Thyroid gland (tissue), 4 donors: Measurements from ENCODE around the gene SCAMP3. TPM values are rescaled to one million over a fixed set of nuclear protein-coding genes. Genes with fewer than 3 reads are reported as not detected.

Source experiments
- DNase-seq, 2 donors: peaks; one replicate each; pipeline ENCODE4 v3.0.0-alpha.2; 2019
- H3K27ac ChIP-seq, 3 donors: fragments of 200-600 bp; sonication (generic); 1 replicate in 2 of 3; 2 replicates in 1 of 3; pipeline ENCODE4 v1.5.1; 2016 to 2019; ENCODE audit warnings: mild to moderate bottlenecking in 1 of 3, moderate library complexity in 1 of 3
- H3K27me3 ChIP-seq: fragments of 200-600 bp; sonication (generic); one replicate; pipeline ENCODE4 v1.5.1; 2019
- H3K36me3 ChIP-seq, 2 donors: fragments of 200-600 bp; sonication (generic); one replicate each; pipeline ENCODE4 v1.5.1; 2016 to 2019
- H3K4me1 ChIP-seq, 2 donors: fragments of 200-600 bp; sonication (generic); one replicate each; pipeline ENCODE4 v1.5.1; 2017 to 2019
- H3K4me3 ChIP-seq, 3 donors: fragments of 200-600 bp; sonication (generic); replicated peaks in 1 of 3; 1 replicate in 2 of 3; 2 replicates in 1 of 3; pipeline ENCODE4 v1.5.1; 2016; ENCODE audit warnings: mild to moderate bottlenecking in 1 of 3
- H3K9me3 ChIP-seq: fragments of 200-600 bp; sonication (generic); one replicate; pipeline ENCODE4 v1.5.1; 2017
- CTCF ChIP-seq, 6 experiments: fragments of 200-600 bp in 3 of 6; fragments of 450-650 bp in 3 of 6; sonication (generic) in 3 of 6; IDR thresholded peaks; one replicate each; pipeline ENCODE4 v1.5.1; 2016 to 2019; ENCODE audit warnings: antibody characterized with exemption in 6 of 6, mild to moderate bottlenecking in 2 of 6, inconsistent platforms in 1 of 6, moderate library complexity in 1 of 6
- POLR2A ChIP-seq, 2 donors: fragments of 450-650 bp; IDR thresholded peaks; one replicate each; pipeline ENCODE4 v1.6.1; 2017; ENCODE audit warnings: antibody characterized with exemption in 2 of 2, mild to moderate bottlenecking in 2 of 2, moderate library complexity in 1 of 2
- WGBS, 2 donors: methylation state at CpG; one replicate each; pipeline ENCODE4 v1.1.5; 2017; 5-methylcytosine and 5-hydroxymethylcytosine counted together
- intact Hi-C: fragments of 100-400 bp; cut with DNase I; formaldehyde crosslinking; loops from one replicate; pipeline ENCODE4 v1.15.1; 2023
- total RNA-seq, 4 donors: library from RNA; depleted of rRNA; stranded (reverse); fragments of >200 nt; gene quantifications; one replicate each; pipeline ENCODE4 v1.2.3, GENCODE V29; 2016

SCAMP3 gene
- total RNA-seq, 4 donors from 2014 or later: 51.9 to 73.5 (median 62.7) TPM

GRCh38 chr1:155285063-155285462 lies 22.9 kb upstream of the SCAMP3 start:
- no peak for DNase-seq
- TF ChIP-seq POLR2A (IDR thresholded peaks at IDR 0.05): no peak
- no peak for TF ChIP-seq CTCF (IDR thresholded peaks at IDR 0.05)
- H3K9me3 ChIP-seq: no peaks in the 10 kb centered on the region
- H3K4me3 ChIP-seq: no peak overlapping the region
- WGBS, 2 donors: 87 to 90% methylated on average over 14 of the region's 14 CpGs
- intact Hi-C loops: no loop called here
- H3K36me3 ChIP-seq: no peaks in the 10 kb centered on the region
- H3K4me1 ChIP-seq: no peaks in the 10 kb centered on the region
- no peak overlapping the region for H3K27ac ChIP-seq
- no peaks in the 10 kb centered on the region for H3K27me3 ChIP-seq

GRCh38 chr1:155284476-155284875 lies 22.3 kb upstream of the SCAMP3 start:
- no peaks in the 10 kb centered on the region for H3K4me1 ChIP-seq
- no peak overlapping the region for H3K4me3 ChIP-seq
- TF ChIP-seq CTCF (IDR thresholded peaks at IDR 0.05) (no peak), POLR2A (IDR thresholded peaks at IDR 0.05) (no peak)
- H3K27ac ChIP-seq: no peak overlapping the region
- WGBS, 2 donors: 93 to 98% methylated on average over 2 to 11 of the region's 12 CpGs
- H3K27me3 ChIP-seq: no peaks in the 10 kb centered on the region
- intact Hi-C loops: no loop called here
- DNase-seq: no peak
- H3K36me3 ChIP-seq: no peaks in the 10 kb centered on the region
- no peaks in the 10 kb centered on the region for H3K9me3 ChIP-seq

- Histone ChIP-seq H3K27me3 (no peaks in the 10 kb centered on the region), H3K27ac (no peak overlapping the region), H3K9me3 (no peaks in the 10 kb centered on the region), H3K4me1 (peaks cover 8% of the 10 kb centered on the region in 2 donors), H3K36me3 (no peaks in the 10 kb centered on the region), H3K4me3 (no peak overlapping the region)
- TF ChIP-seq POLR2A (IDR thresholded peaks at IDR 0.05) (no peak), CTCF (IDR thresholded peaks at IDR 0.05) (no peak)
- intact Hi-C loops: no loop called here
- 94 to 96% methylated on average over 28 to 29 of the region's 29 CpGs for WGBS, 2 donors
- DNase-seq: no peak
These were observed 20.4 kb upstream of the SCAMP3 start for GRCh38 chr1:155282488-155283091.

GRCh38 chr1:155279268-155279667 lies 17.1 kb upstream of the SCAMP3 start:
- no peaks in the 10 kb centered on the region for H3K9me3 ChIP-seq
- no peak overlapping the region for H3K4me3 ChIP-seq
- H3K27ac ChIP-seq: no peak overlapping the region
- H3K4me1 ChIP-seq: peaks cover 10 to 12% of the 10 kb centered on the region in 2 donors
- intact Hi-C loops: loop anchor here (5.0 kb wide), 1 partner anchor 43 kb away; the partner anchor contains the start of gene RUSC1
- no peak for DNase-seq
- H3K27me3 ChIP-seq: no peaks in the 10 kb centered on the region
- H3K36me3 ChIP-seq: no peaks in the 10 kb centered on the region
- TF ChIP-seq CTCF (IDR thresholded peaks at IDR 0.05) (no peak), POLR2A (IDR thresholded peaks at IDR 0.05) (no peak)
- 83 to 89% methylated on average over 2 of the region's 2 CpGs for WGBS, 2 donors

GRCh38 chr1:155278689-155279160 lies 16.6 kb upstream of the SCAMP3 start:
- WGBS, 2 donors: 58 to 63% methylated on average over 10 of the region's 10 CpGs
- intact Hi-C loops: loop anchor here (5.0 kb wide), 1 partner anchor 44 kb away; the partner anchor contains the start of gene RUSC1
- no peaks in the 10 kb centered on the region for H3K27me3 ChIP-seq
- no peak overlapping the region for H3K27ac ChIP-seq
- H3K4me1 ChIP-seq: peaks cover 10 to 15% of the 10 kb centered on the region in 2 donors
- no peaks in the 10 kb centered on the region for H3K36me3 ChIP-seq
- TF ChIP-seq CTCF (IDR thresholded peaks at IDR 0.05): peak in 1 of 6 experiments; percentile 4
- TF ChIP-seq POLR2A (IDR thresholded peaks at IDR 0.05): no peak
- no peak for DNase-seq
- no peak overlapping the region for H3K4me3 ChIP-seq
- no peaks in the 10 kb centered on the region for H3K9me3 ChIP-seq
